ENCODE measurements around the gene MFSD12.

MFSD12 gene

DNA sequence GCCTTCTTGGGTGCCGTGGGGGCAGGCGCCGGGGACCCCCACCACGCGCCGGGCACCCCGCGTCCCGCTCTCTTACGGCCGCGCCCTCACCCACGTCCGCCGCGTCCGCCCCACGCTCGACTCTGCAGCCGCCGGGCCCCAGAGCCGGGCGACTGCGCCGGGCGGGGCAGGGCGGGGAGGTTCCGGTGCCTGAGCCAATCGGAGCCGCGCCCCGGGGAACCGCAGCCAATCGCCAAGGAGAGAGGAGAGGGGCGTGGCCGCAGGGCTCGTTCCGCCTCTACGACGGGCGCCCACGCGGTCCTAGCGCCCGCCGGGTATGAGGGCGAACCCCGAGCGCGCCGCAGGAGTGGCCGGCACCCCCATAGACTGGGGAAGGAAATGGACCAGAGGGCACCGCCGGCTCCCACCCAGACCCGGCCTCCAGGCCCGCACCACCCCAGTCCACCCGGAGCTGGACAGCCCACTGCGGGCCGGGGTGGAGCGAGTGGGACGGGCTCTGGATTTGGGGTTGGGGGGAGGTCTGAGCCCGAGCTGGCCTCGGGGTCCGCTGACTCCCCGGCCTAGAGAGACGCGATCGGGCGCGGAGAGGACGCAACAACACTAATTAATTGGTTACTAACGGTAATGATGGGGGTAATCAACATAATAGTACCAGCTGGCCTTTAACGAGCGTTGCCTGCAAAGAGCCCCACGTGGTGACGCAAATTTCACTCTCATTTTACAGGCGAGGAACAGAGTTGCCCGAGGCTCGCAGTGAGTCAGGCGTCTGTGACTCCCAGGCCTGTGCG lies at the start of gene MFSD12:
MFSD12 (minus strand) TSS at position 126 of the 788 bp plus-strand sequence. CDS start 183 bp downstream, outside the sequence.
- Mint-ChIP-seq H3K4me3 (peak within 1 kb of the TSS; percentile 100), H3K9me3 (no peaks in the 10 kb centered on the region), H3K36me3 (ENCODE audit: low read depth) (peaks cover 5% of the 10 kb centered on the region), H3K27me3 (no peaks in the 10 kb centered on the region), H3K27ac (peak within 1 kb of the TSS; percentile 94), H3K4me1 (ENCODE audit: low read depth) (peaks cover 43% of the 10 kb centered on the region)

DNA sequence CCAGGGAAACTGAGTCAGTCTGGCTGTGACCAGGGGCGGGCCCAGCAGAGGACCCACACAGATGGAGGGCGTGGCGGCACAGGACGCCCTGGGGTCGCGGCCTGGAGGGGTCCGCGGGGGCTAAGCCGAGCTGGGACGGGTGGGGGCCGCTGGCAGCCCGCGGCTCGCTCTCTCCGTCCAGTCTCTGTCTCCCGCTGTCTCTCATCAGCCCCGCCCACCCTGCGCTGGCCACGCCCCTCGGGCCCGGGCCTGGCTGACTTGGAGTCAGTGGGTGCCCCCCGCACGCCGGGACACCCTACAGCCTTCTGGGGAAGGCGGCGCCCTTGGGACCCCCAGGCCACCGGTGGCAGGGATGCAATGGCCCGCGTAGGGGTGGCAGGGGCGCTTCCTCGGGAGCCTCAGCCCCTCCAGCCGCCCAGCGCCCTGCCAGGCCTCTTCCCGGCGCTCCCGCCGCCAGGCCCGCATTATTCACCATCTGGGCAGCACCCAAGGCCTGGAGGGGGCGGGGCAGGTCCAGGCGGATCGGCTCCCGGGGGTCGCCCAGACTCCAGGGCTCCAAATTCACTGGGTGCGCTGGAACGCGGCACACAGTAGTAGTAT lies 49.4 kb upstream of the MFSD12 start, which contains the start of gene TBXA2R:
TBXA2R (minus strand) TSS at position 186 of the 600 bp plus-strand sequence. CDS start 6,241 bp downstream, outside the sequence.
- no peak within 1 kb of the TSS for H3K27ac Mint-ChIP-seq
- no peaks in the 10 kb centered on the region for H3K27me3 Mint-ChIP-seq
- H3K4me3 Mint-ChIP-seq = peak within 1 kb of the TSS; percentile 39

DNA sequence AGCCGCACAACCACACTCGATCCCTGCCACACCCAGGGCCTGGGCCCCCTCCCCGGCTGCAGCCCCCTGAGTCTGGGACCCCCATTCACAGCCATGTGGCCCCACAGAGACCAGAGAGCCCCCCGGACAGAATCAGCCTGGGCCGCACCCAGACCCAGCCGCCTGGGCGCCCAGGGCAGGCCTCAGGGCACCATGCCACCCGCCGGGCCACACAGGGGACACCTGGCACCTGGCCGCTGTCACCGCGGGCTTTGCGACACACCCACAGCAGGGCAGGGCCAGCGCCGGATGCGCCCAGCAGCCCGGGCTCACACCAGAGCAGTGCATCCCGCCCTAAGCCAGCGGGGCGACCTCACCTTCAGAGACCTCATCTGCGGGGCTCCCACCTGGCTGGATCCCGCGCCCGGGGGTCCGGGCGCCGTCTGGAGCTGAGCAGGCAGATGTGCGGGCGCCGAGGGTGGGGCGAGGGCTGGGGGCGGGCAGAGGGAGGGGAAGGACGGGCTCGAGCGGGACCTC lies 48.8 kb upstream of the MFSD12 start:
- Mint-ChIP-seq H3K27me3 (no peaks in the 10 kb centered on the region), H3K9me3 (no peaks in the 10 kb centered on the region), H3K4me3 (peak overlapping the region; percentile 39), H3K27ac (no peak overlapping the region), H3K4me1 (ENCODE audit: low read depth) (peaks cover 8% of the 10 kb centered on the region), H3K36me3 (ENCODE audit: low read depth) (peaks cover 5% of the 10 kb centered on the region)

More for the DNA sequence above, 49.4 kb upstream of the MFSD12 start, which contains the start of gene TBXA2R:
- Mint-ChIP-seq H3K9me3 (no peaks in the 10 kb centered on the region), H3K4me1 (ENCODE audit: low read depth) (peaks cover 8% of the 10 kb centered on the region), H3K36me3 (ENCODE audit: low read depth) (peaks cover 6% of the 10 kb centered on the region)

DNA sequence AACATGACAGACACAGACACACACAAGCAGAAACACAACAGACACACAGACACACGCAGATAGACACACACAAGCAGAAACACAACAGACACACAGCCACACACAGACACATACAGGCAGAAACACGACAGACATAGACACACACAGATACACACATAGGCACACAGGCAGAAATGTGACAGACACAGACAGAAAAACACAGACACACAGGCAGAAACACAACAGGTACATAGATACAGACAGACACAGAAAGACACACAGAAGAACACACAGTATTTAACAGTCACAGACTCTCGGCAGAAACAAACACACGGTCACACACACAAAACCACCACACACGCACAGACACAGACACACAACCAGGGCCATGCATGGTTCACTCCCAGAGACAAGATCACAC lies 48.4 kb upstream of the MFSD12 start:
- H3K27me3 Mint-ChIP-seq = no peaks in the 10 kb centered on the region
- H3K27ac Mint-ChIP-seq = no peak overlapping the region
- H3K9me3 Mint-ChIP-seq = no peaks in the 10 kb centered on the region
- peaks cover 8% of the 10 kb centered on the region for H3K4me1 Mint-ChIP-seq (ENCODE audit: low read depth)
- H3K4me3 Mint-ChIP-seq = no peak overlapping the region
- peaks cover 5% of the 10 kb centered on the region for H3K36me3 Mint-ChIP-seq (ENCODE audit: low read depth)

DNA sequence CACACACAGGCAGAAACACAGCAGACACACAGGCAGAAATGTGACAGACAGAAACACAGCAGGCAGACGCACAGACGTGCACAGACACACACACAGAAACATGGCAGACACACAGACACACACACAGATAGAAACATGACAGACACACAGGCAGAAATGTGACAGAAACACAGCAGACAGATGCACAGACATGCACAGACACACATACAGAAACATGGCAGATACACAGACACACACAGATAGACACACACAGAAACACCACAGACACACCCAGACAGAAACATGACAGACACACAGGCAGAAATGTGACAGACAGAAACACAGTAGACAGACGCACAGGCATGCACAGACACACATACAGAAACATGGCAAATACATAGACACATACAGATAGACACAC lies 48.0 kb upstream of the MFSD12 start:
- H3K4me1 Mint-ChIP-seq (ENCODE audit: low read depth) = peaks cover 8% of the 10 kb centered on the region
- H3K27me3 Mint-ChIP-seq = no peaks in the 10 kb centered on the region
- no peaks in the 10 kb centered on the region for H3K9me3 Mint-ChIP-seq
- H3K36me3 Mint-ChIP-seq (ENCODE audit: low read depth) = peaks cover under 1% of the 10 kb centered on the region
- no peak overlapping the region for H3K4me3 Mint-ChIP-seq
- H3K27ac Mint-ChIP-seq = no peak overlapping the region

DNA sequence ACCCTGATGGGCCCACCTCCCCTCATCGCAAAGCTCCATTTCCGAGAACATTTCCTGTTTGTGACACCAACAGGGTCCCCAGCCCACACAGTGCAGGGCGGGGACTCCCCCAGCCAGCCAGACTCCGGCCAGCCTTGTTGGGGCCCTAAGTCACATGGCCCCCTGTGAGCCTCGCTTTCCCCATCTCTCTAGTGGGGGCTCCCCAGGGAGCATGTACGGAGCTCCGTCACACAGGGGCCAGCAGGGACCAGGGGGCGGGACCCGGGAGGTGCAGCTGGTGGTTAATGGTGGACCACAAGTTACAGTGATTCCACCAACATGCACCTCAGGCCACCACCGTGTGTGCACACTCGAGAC lies 47.6 kb upstream of the MFSD12 start:
- Mint-ChIP-seq H3K9me3 (no peaks in the 10 kb centered on the region), H3K4me1 (ENCODE audit: low read depth) (peaks cover 8% of the 10 kb centered on the region), H3K27me3 (no peaks in the 10 kb centered on the region), H3K4me3 (no peak overlapping the region), H3K36me3 (ENCODE audit: low read depth) (no peaks in the 10 kb centered on the region), H3K27ac (no peak overlapping the region)

DNA sequence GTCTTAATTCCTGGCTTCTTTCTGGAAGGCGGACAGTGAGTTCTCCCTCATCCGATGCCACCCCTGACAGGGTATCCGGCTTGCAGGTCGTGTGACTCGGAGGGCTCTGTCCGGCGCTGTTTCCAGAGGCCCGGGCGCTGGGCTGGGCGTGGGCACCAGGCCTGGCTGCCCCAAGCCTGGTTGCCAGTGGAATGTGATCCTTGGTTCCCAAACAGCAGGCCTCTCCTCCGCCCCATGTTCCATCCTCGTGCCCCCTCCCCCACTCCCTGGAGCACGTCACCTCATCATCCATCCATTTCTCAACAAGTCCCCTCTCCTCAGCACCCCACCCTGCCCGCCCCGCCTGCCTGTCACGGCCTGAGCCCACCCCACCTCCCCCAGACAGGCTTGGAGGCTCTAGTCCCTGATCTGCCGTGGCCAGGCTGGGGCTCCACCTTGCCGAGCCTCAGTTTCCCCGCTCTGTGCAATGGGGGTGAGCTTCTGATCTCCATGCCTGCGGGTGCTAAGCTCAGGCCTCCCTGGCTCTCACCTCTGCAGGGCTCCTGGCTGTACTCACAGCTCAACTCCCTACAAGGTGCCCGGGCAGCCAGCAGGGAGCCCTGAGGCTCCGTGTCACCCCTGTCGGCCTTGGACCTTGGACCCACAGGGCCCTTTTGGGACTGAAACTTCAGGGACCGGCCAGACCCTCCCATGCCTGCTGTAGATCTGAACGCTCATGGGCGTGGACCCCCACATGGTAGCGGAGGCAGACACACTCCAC lies 47.0 kb upstream of the MFSD12 start:
- Mint-ChIP-seq H3K9me3 (no peaks in the 10 kb centered on the region), H3K4me1 (ENCODE audit: low read depth) (peaks cover 8% of the 10 kb centered on the region), H3K27ac (no peak overlapping the region), H3K4me3 (no peak overlapping the region), H3K27me3 (no peaks in the 10 kb centered on the region), H3K36me3 (ENCODE audit: low read depth) (no peaks in the 10 kb centered on the region)

DNA sequence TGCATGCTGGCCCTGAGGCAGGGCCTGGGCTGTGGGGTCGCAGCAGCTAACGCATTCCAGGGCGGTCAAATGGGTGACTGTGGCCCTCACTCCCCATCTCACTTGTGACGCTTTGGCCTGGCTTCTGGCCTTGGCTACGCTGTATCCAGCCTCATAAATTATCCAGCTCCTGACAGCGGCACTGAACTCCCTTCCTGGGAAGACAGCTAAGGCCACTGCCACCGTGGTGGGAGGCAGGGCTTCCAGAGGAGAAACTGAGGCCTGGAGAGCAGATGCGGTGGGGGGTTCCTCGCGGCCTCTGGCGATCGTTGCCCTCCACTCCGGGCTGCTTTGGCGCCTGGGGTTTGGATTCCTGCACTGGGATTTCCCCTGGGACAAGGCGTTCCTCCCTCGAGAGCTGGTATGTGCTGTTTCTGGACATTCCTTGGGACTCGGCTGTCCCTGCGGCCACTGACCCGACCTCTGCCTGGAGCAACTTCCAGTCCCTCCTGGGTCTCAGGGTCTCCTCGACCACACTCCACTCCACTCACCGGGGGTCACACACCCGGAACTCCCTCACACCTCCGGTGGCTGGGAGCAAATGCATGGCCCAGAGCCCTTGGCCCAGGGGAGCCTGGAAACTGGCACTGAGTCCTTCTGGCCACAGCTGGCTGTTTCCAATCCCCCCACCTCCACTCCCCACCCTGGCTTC lies 45.9 kb upstream of the MFSD12 start:
- peaks cover 6% of the 10 kb centered on the region for H3K4me1 Mint-ChIP-seq (ENCODE audit: low read depth)
- no peaks in the 10 kb centered on the region for H3K27me3 Mint-ChIP-seq
- no peak overlapping the region for H3K27ac Mint-ChIP-seq
- H3K36me3 Mint-ChIP-seq (ENCODE audit: low read depth) = no peaks in the 10 kb centered on the region
- no peak overlapping the region for H3K4me3 Mint-ChIP-seq
- no peaks in the 10 kb centered on the region for H3K9me3 Mint-ChIP-seq

DNA sequence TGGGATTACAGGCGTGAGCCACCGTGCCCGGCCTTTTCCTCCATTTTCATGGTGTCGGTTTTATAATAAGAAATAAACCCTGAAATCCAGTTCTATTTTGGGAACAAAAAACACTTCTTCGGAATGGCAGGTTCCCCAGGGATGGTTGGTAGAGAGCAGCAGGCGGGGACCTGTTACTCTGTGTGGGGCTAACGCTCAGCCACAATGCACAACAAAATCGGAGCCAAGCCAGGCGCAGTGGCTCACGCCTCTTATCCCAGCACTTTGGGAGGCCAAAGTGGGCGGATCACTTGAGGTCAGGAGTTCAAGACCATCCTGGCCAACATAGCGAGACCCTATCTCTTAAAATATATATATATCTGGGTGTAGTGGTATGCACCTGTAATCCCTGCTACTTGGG lies 43.6 kb upstream of the MFSD12 start:
- H3K36me3 Mint-ChIP-seq (ENCODE audit: low read depth) = no peaks in the 10 kb centered on the region
- no peak overlapping the region for H3K4me3 Mint-ChIP-seq
- H3K4me1 Mint-ChIP-seq (ENCODE audit: low read depth) = no peaks in the 10 kb centered on the region
- no peaks in the 10 kb centered on the region for H3K9me3 Mint-ChIP-seq
- H3K27ac Mint-ChIP-seq = no peak overlapping the region
- no peaks in the 10 kb centered on the region for H3K27me3 Mint-ChIP-seq

DNA sequence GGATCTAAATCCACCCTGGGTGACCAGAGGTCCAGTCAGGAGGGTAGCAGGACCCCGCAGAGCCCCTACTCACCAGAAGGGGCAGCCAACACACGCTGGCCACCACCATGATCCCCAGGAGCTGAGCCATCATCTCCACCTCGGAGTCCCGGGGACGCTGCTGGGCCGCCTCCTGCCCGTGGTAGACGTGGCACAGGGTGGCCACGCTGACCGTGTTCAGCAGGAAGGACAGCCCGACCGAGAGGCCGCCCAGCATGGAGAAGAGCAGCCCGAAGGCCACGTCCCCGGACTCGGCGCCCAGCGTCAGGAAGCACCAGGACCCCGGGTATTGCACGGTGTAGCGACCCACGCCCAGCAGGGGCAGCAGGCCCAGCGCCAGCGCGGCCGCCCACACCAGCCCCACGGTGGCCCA lies 42.4 kb upstream of the MFSD12 start:
- Mint-ChIP-seq H3K4me1 (ENCODE audit: low read depth) (no peaks in the 10 kb centered on the region), H3K27me3 (no peaks in the 10 kb centered on the region), H3K36me3 (ENCODE audit: low read depth) (no peaks in the 10 kb centered on the region), H3K27ac (no peak overlapping the region), H3K9me3 (no peaks in the 10 kb centered on the region), H3K4me3 (no peak overlapping the region)

DNA sequence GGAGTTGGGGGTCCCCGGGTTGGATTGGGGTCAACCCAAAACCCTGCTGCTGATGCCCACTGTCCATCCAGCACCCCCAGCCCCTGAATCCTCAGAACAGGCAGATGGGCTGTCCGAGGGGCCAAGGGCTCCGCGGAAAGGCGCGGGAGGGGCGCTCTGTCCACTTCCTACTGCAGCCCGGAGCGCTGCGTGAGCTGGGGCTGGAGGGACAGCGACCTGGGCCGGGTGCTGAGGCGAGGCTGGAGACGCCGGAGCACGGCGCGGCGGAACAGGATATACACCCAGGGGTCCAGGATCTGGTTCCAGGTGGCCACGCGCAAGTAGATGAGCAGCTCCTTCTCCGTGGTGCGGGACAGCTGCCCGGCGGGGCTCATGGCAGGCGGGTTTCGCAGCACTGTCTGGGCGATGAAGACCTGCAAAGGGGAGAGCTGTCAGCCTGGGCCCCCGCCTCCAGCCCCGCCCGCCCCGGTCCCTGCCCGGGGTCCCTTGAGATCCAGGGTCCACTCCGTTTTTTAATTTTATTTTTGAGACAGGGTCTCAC lies 38.2 kb upstream of the MFSD12 start:
- H3K4me3 Mint-ChIP-seq = no peak overlapping the region
- no peaks in the 10 kb centered on the region for H3K27me3 Mint-ChIP-seq
- H3K9me3 Mint-ChIP-seq = no peaks in the 10 kb centered on the region
- H3K36me3 Mint-ChIP-seq (ENCODE audit: low read depth) = no peaks in the 10 kb centered on the region
- no peak overlapping the region for H3K27ac Mint-ChIP-seq
- no peaks in the 10 kb centered on the region for H3K4me1 Mint-ChIP-seq (ENCODE audit: low read depth)

DNA sequence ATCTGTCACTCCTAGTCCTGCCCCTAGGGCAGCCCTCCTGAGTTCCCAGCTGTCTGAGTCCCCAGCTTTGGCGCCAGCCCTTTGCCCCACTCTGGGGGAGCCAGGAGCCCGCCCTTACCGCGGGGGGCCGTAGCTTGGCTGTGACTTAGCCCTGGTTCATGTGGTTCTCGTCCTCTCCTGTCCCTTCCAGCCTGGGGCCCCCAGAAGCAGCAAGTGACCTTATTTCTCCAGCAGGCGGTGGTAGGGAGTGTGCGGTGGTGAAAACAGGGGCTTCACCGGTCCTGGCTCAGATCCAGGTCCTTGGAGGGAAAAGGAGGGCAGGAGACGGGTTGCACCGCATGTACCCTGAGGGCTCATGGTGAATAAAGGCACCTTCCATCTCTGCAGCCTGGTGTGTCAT lies 35.8 kb upstream of the MFSD12 start:
- Mint-ChIP-seq H3K27me3 (no peaks in the 10 kb centered on the region), H3K27ac (no peak overlapping the region), H3K36me3 (ENCODE audit: low read depth) (no peaks in the 10 kb centered on the region), H3K4me1 (ENCODE audit: low read depth) (no peaks in the 10 kb centered on the region), H3K4me3 (no peak overlapping the region), H3K9me3 (no peaks in the 10 kb centered on the region)

DNA sequence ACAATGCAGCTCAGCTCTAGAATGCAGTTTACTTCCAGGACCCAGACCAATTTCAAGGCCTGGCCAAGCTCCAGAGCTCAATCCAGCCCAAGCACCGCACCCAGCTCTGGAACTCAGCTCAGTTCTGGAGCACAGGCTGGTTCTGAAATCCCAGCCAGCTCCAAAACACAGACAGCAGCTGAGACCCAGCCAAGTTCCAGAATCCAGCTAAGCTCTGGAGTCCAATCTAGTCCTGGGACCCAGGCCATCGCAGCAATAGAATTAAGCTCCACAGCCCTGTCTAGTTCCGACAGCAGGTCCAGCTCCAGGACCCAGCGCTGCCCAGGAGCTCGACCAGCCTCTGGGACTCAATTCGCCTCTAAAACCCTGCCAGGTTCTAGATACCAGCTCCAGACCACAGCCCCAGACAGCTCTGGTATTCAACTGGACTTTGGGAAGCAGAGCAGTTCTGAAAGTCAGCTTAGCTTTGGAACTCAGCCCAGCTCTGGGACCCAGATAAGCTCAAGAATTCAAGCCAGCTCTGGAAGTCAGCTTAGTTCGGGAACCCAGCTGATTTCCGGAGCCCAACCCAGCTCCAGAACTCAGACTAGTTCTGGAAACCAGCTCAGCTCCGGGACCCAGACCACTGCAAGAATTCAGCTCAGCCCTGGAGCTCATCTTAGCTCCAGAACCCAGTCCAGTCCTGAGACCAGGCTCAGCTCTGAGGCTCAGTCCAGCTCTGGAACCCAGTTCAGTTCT lies 34.7 kb upstream of the MFSD12 start:
- Mint-ChIP-seq H3K27me3 (no peaks in the 10 kb centered on the region), H3K27ac (no peak overlapping the region), H3K4me3 (no peak overlapping the region), H3K9me3 (no peaks in the 10 kb centered on the region), H3K36me3 (ENCODE audit: low read depth) (no peaks in the 10 kb centered on the region), H3K4me1 (ENCODE audit: low read depth) (no peaks in the 10 kb centered on the region)

All from stimulated activated naive CD8-positive, alpha-beta T cell treated with anti-CD3 and anti-CD28 coated beads, Interleukin-15, Interleukin-2, amounts not matched to agents 100 ng/mL and 50 ng/mL, for 24 hours (primary cell).